Vagina (tissue), 2 donors: ENCODE results near the gene KIAA1755.
A peak's percentile ranks its signal among the peaks of the same experiment; 100 is the strongest.

ENCODE experiments used
- CTCF ChIP-seq, 3 experiments: fragments of 450-650 bp in 2 of 3; fragments of 200-600 bp in 1 of 3; sonication (generic) in 1 of 3; IDR thresholded peaks; one replicate each; pipeline ENCODE4 v1.5.1; 2017 to 2019; ENCODE audit warnings: antibody characterized with exemption in 3 of 3, mild to moderate bottlenecking in 2 of 3, moderate library complexity in 2 of 3
- POLR2A ChIP-seq, 2 donors: fragments of 450-650 bp; IDR thresholded peaks; one replicate each; pipeline ENCODE4 v1.6.1; 2017; ENCODE audit warnings: antibody characterized with exemption in 2 of 2, mild to moderate bottlenecking in 2 of 2, moderate library complexity in 2 of 2
- POLR2AphosphoS5 ChIP-seq, 2 donors: sonication (generic); formaldehyde crosslinking; IDR thresholded peaks; one replicate each; pipeline ENCODE4 v1.9.0; 2017; ENCODE audit warnings: antibody characterized with exemption in 2 of 2, mild to moderate bottlenecking in 2 of 2, low read depth in 1 of 2; ENCODE audit not compliant: insufficient read depth in 1 of 2

GRCh38 chr20:38270869-38271605 is 10.5 kb upstream of the KIAA1755 start:
- TF ChIP-seq CTCF (IDR thresholded peaks at IDR 0.05) (no peak), POLR2A (IDR thresholded peaks at IDR 0.05) (no peak), POLR2AphosphoS5 (IDR thresholded peaks at IDR 0.05; ENCODE audit: insufficient read depth in 1 of 2, low read depth in 1 of 2) (peak; percentile 20 to 25)
